AG09309 (cell line): ENCODE results near the gene ETFBKMT.

Experiments
- DNase-seq: peaks from one replicate; pipeline ENCODE4 v3.0.0-alpha.2; 2010; ENCODE audit warnings: low read depth
- H3K4me3 ChIP-seq: 2 replicates; pipeline ENCODE4 v1.5.1; 2011; ENCODE audit warnings: mild to moderate bottlenecking, low read depth, low read length, moderate library complexity; ENCODE audit not compliant: control insufficient read depth
- CTCF ChIP-seq: IDR thresholded peaks from 2 replicates; pipeline ENCODE4 v1.5.1; 2011; ENCODE audit warnings: mild to moderate bottlenecking, low read depth, low read length, inconsistent platforms; ENCODE audit not compliant: insufficient read depth, control insufficient read depth; ENCODE audit errors: missing control alignments

Gene ETFBKMT

GRCh38 chr12:31651893-31652521, 7.5 kb upstream of the ETFBKMT start:
- no peak for DNase-seq
- no peak for TF ChIP-seq CTCF
- H3K4me3 ChIP-seq, result no peak overlapping the region

GRCh38 chr12:31655208-31655607, 4.3 kb upstream of the ETFBKMT start:
- no peak overlapping the region for H3K4me3 ChIP-seq
- no peak for DNase-seq
- TF ChIP-seq CTCF, result no peak

- DNase-seq, result no peak
- TF ChIP-seq CTCF, result no peak
- H3K4me3 ChIP-seq, result no peak overlapping the region
These were observed 3.7 kb upstream of the ETFBKMT start for GRCh38 chr12:31655792-31656191.

GRCh38 chr12:31658471-31659086, 909 bp upstream of the ETFBKMT start:
- peak overlapping the region; percentile 69 for H3K4me3 ChIP-seq
- no peak for DNase-seq
- TF ChIP-seq CTCF, result no peak

GRCh38 chr12:31662176-31662849, 2.8 kb downstream of the ETFBKMT start:
- no peak for TF ChIP-seq CTCF
- no peak for DNase-seq
- no peak overlapping the region for H3K4me3 ChIP-seq

GRCh38 chr12:31663576-31663975, 4.1 kb downstream of the ETFBKMT start:
- H3K4me3 ChIP-seq, result no peak overlapping the region
- TF ChIP-seq CTCF, result no peak
- DNase-seq, result no peak
